NCI-H2081 treated with DMSO at 0.1 percent for 48 hours (cell line): ENCODE results near the gene RPL3.
A peak's percentile ranks its signal among the peaks of the same experiment; 100 is the strongest.

Experiments
- DNase-seq: peaks from one replicate; lab custom pipeline; 2025; lab: John Stamatoyannopoulos, UW

The RPL3 gene

GRCh38 chr22:39317084-39317774, 2.2 kb downstream of the RPL3 start:
- DNase-seq, result no peak

GRCh38 chr22:39316440-39317083, 2.9 kb downstream of the RPL3 start:
- DNase-seq, result peak; percentile 19

GRCh38 chr22:39315389-39315788, 4.0 kb downstream of the RPL3 start:
- DNase-seq, result no peak

DNA sequence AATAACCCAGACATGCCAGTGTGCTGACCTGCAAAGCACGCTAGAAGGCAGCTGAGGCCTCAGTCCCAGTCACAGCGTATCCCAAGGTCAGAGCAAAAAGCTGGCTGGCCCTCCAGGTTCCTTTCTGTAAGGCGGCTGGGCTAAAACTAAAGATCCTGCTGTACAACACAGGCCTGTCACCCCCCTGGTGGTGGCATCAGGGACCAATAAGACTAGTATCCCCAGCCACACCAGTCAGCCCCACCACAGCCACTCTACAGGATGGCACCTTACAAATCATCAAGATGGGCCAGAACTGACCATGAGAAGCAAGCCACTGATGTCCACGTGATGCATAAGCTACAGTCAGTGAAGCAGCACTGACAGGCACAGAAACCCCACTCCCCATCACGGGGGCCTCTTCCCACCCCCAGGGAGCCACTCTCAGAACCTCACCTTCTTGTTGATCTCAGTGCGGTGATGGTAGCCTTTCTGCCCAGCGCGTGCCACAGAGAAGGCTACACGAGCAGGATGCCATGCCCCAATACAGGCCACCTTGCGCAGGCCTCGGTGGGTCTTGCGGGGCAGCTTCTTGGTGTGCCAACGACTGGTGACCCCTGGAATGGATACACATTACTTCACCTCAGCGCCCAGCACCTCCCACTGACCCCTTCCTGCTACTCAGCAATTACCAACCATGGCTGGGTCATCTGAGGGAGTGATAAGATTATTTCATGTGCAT, 5.0 kb downstream of the RPL3 start:
- no peak for DNase-seq

DNA sequence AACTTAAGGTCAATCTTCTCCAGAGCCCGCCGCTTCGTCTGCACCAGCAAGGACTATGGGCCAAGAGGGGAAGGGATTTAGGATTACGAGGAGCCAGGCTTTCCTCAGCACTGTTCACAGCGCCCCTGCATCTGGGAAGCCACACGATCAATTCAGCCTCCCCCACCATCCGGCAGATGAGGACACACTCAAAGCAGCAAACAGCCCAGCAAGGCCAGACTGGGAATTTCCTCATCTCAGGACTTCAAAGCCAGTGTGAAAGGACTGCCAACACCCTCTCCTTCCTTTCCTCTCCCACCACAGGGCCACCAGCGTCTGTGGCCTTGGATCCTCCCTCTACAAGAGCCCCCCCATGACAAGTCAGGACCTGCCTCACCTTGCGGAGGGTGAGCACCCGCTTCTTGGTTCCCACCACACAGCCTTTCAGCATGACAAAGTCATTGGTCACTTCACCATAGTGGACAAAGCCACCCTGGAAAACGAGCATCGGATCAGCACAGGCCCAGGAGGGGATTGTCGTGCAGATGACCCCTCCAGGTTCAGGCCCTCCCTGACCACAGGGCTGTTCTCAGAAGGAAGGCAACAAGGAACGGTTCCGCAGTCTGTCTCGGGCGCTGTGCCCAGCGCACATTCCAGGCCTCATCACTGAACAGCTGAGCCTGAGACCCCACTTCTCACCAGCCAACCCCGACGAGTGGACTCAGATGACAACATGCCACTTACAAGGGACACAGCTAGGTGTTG, 6.0 kb downstream of the RPL3 start:
- no peak for DNase-seq

DNA sequence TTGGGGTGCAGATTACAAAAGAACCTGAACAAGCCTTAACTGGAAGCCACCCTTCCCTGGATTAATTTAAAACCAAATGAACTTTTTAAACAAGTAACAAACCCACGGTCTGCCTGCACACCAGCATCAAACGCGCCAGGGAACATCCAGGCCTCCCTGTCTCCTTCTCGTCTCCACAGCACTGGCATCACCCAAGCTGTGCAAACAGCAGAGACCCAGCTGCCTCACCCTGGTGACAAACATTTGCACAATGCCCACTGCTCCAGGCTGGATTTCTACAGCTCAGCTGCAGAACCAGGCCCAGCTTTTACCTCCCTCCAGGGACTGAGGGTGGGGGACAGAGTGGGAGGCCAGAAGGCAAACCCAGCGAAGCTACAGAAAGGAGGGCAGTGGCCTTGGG, 7.0 kb downstream of the RPL3 start:
- no peak for DNase-seq

DNA sequence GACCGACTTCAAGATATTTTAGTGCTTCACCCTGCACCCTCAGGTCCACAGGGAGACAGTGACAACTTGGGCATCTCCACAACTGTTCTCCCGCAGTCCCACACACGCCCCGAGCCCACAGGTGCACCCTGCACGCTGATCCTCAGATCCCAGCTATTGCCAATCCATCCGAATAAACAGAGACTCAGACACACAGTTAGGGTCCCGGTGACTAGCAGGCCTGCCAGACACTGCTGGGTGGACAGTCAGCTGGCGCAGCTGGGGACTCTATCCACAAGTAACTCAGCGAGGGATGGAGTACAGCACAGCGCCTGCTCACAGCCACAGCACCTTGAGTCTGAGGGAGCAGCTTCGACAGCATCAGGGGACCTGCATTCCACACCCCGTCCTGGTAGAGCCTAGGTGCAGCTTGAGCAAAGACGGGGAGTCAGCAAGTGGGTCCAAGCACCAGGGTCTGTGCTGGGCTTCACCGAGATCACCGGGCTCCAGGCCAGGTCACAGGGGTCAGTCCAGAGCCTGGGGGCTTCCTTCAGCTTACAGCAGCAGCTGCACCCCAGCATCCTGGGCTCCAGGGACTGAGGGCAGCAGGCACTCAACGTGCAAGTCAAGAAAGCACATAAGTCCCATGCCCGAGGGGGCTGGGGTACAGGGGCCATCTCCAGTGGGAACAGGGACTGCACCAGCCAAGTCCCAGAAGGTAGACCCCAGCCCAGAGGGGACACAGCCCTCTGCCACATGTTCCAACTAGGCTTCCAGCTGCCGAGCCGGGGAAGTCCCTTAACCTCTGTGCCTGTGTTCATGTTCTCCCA, 7.6 kb downstream of the RPL3 start:
- no peak for DNase-seq

DNA sequence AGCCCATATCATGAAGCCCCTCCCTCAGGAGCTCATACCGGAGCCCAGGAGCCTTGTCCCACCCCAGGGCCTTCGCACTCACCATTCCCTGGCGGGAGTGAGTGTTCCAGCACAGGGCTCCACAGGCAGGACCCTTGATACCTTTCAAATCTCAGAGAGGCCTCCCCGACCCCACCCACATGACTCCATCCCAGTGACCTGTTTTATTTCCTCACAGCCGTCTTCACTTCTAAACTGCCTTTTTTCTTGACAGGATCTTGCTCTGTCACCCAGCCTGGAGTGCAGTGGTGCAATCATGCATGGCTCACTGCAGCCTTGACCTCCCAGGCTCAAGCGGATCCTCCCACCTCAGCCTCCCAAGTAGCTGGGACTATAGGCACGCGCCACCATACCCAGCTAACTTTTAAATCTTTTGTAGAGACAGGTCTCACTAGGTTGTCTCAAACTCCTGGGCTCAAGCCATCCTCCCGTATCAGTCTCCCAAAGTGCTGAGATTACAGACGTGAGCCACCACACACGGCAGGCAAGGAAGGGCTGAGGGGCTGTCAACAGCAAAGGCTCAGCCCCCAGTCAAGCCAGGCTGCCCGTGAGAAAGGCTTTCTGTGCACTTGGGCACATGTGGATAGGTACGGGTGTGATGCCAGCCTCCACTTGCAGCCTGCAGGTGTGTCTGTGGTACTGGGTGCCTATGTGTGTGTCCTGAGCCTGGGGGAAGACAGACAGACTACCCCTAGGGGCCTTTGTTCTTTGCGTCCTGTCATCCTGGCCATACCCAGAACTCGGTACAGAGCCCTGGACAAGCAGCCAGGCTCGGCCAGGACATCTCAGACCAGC, 9.3 kb downstream of the RPL3 start:
- DNase-seq, result no peak

- DNase-seq, result no peak
Observed at GRCh38 chr22:39309364-39309861, 10.0 kb downstream of the RPL3 start.

GRCh38 chr22:39308614-39309363, 10.6 kb downstream of the RPL3 start:
- DNase-seq, result no peak

GRCh38 chr22:39306456-39307361, 12.7 kb downstream of the RPL3 start:
- no peak for DNase-seq

GRCh38 chr22:39303892-39304671, 15.3 kb downstream of the RPL3 start:
- no peak for DNase-seq

- no peak for DNase-seq
Observed at GRCh38 chr22:39303358-39303757, 16.1 kb downstream of the RPL3 start.

DNA sequence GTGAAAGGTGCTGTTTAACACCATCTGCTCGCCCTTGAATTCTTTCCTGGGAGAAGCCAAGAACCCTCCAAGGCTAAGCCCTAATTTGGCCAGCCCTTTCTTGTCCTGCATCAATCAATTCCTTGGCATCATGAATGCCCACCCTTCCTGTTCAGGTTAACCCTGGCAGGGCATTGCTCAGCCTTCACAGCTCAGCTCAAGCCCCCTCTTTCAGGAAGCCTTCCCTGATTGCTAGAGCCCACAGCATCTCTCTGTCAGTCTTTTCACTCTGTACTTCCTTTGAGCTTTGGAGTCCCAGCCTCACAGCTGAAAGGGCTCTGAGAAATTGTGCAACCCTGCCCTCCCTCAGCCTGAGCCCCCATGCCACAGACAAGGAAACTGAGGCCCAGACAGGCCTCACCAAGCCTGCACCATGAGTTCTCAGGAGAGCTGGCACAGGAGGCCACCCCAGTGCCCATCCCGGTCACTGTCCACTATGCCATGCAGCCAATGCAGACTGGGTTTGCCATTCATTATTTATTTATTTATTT, 16.9 kb downstream of the RPL3 start:
- DNase-seq, result no peak

GRCh38 chr22:39301926-39302325, 17.5 kb downstream of the RPL3 start:
- DNase-seq, result no peak

DNA sequence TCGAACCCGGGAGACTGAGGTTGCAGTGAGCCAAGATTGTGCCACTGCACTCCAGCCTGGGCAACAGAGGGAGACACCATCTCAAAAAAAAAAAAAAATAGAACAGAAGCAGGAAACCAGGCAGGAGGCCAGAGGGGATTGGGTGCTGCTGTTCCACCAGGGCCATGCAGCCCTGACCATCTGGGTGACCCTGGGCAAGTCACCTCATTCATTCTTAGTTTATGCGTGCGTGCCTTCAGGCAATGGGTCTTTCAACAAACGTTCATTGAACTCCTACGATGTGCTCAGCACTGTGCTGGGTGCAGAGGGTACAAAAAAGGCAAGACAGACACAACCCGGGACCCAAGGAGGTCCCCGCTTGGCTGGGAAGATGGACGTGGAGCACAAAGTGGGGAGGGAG, 18.3 kb downstream of the RPL3 start:
- DNase-seq, result no peak

- DNase-seq, result no peak
Observed at GRCh38 chr22:39300186-39300830, 19.1 kb downstream of the RPL3 start.
